GM12878 (cell line): ENCODE results near the gene PDZRN3. TPM values are rescaled to one million over a fixed set of nuclear protein-coding genes. Genes with fewer than 3 reads are reported as not detected.

Experiments used
- ATAC-seq: fragments of 200-7000 bp; cut with Tn5 transposase; 3 replicates; pipeline ENCODE4 v1.9.1; 2020; ENCODE audit warnings: mild to moderate bottlenecking, moderate library complexity
- BruUV-seq: library from RNA; stranded (reverse); fragments of 400-500 nt; replicated peaks from 2 replicates; lab custom pipeline; 2021; lab: Mats Ljungman, UMichigan
- CTCF ChIA-PET: fragments of 300-600 bp; sonication (Branson Sonifier 250); formaldehyde crosslinking; extraction: SDS; loops from one replicate; lab custom pipeline; 2021; ENCODE audit warnings: inconsistent platforms; lab: Yijun Ruan, JAX
- POLR2A ChIA-PET: fragments of 350-600 bp; formaldehyde crosslinking; extraction: SDS; loops from one replicate; lab custom pipeline; 2021; ENCODE audit warnings: inconsistent platforms; lab: Charles Lee
- RAD21 ChIA-PET: fragments of 300-600 bp; sonication (Branson Sonifier 250); formaldehyde crosslinking; loops from one replicate; lab custom pipeline; 2023; ENCODE audit warnings: antibody characterized with exemption; ENCODE audit not compliant: unreplicated experiment; lab: Charles Lee
- SMC1A ChIA-PET: fragments of 300-600 bp; sonication (Branson Sonifier 250); formaldehyde crosslinking; loops from one replicate; lab custom pipeline; 2023; ENCODE audit not compliant: unreplicated experiment, uncharacterized antibody; lab: Charles Lee
- DNase-seq: peaks from one replicate; pipeline ENCODE4 v3.0.0-alpha.2; 2011; ENCODE audit warnings: low read depth, low spot score
- FAIRE-seq: peaks from 3 replicates; lab custom pipeline; 2011; peaks lifted over from hg19 to GRCh38; lab: Jason Lieb, UNC
- H2AFZ ChIP-seq: 2 replicates; pipeline ENCODE4 v1.6.0; 2011; ENCODE audit warnings: low read depth, low read length, control low read depth; ENCODE audit not compliant: control insufficient read depth
- H3K27ac ChIP-seq: 2 replicates; pipeline ENCODE4 v1.5.1; 2011; ENCODE audit warnings: control low read depth; ENCODE audit not compliant: control insufficient read depth, insufficient read depth
- H3K27me3 ChIP-seq, 2 experiments: replicated peaks in 1 of 2; 2 replicates each; pipeline versions ENCODE4 v1.6.0 to v1.6.1; 2011; ENCODE audit warnings: low read length in 1 of 2; ENCODE audit not compliant: control insufficient read depth in 2 of 2, insufficient read depth in 2 of 2
- H3K36me3 ChIP-seq, 2 experiments: 2 replicates each; pipeline ENCODE4 v1.5.1; 2011; ENCODE audit warnings: low read length in 1 of 2; ENCODE audit not compliant: control insufficient read depth in 2 of 2, insufficient read depth in 2 of 2
- H3K4me1 ChIP-seq: 2 replicates; pipeline ENCODE4 v1.6.1; 2011; ENCODE audit warnings: mild to moderate bottlenecking, low read length, moderate library complexity, mixed read lengths; ENCODE audit not compliant: control insufficient read depth, insufficient read depth
- H3K4me2 ChIP-seq: 2 replicates; pipeline ENCODE4 v1.6.0; 2011; ENCODE audit warnings: control low read depth; ENCODE audit not compliant: control insufficient read depth, insufficient read depth
- H3K4me3 ChIP-seq: fragments of 200-600 bp; sonication (generic); 2 replicates; pipeline ENCODE4 v1.5.1; 2016
- H3K79me2 ChIP-seq: 2 replicates; pipeline ENCODE4 v1.6.0; 2011; ENCODE audit warnings: low read length; ENCODE audit not compliant: control insufficient read depth, insufficient read depth
- H3K9ac ChIP-seq: 2 replicates; pipeline ENCODE4 v1.8.0; 2011; ENCODE audit warnings: low read length, control low read depth, mixed read lengths; ENCODE audit not compliant: control insufficient read depth, insufficient read depth
- H3K9me3 ChIP-seq: replicated peaks from 3 replicates; pipeline ENCODE4 v1.5.1; 2011; ENCODE audit warnings: mild to moderate bottlenecking, low read length; ENCODE audit not compliant: control insufficient read depth, insufficient read depth
- H4K20me1 ChIP-seq: 2 replicates; pipeline ENCODE4 v1.6.0; 2011; ENCODE audit not compliant: control insufficient read depth, insufficient read depth
- ASH2L ChIP-seq: fragments of 300-600, 200-600 bp; sonication (generic); IDR thresholded peaks from 2 replicates; pipeline ENCODE4 v1.6.1; 2017; ENCODE audit warnings: low read depth, mild to moderate bottlenecking, borderline replicate concordance
- CEBPB ChIP-seq, 2 experiments: fragments of 150-350 bp in 1 of 2; IDR thresholded peaks; 2 replicates each; pipeline ENCODE4 v1.6.1; 2012 to 2014; ENCODE audit warnings: low read depth in 2 of 2, low read length in 2 of 2, borderline replicate concordance in 1 of 2, inconsistent platforms in 1 of 2
- ESRRA ChIP-seq: IDR thresholded peaks from 2 replicates; pipeline ENCODE4 v1.6.1; 2012; ENCODE audit warnings: mild to moderate bottlenecking, low read length, improper control_type of control experiment
- SIN3A ChIP-seq: IDR thresholded peaks from 2 replicates; pipeline ENCODE4 v1.6.1; 2012; ENCODE audit warnings: low read depth, low read length, improper control_type of control experiment
- SPI1 ChIP-seq: IDR thresholded peaks from 2 replicates; pipeline ENCODE4 v1.6.1; 2011; ENCODE audit warnings: low read depth, mild to moderate bottlenecking, low read length, moderate library complexity, borderline replicate concordance; ENCODE audit not compliant: insufficient read depth
- SREBF1 ChIP-seq: IDR thresholded peaks from 2 replicates; pipeline ENCODE4 v1.6.1; 2012; ENCODE audit warnings: mild to moderate bottlenecking, low read length
- TCF3 ChIP-seq: IDR thresholded peaks from 2 replicates; pipeline ENCODE4 v1.6.1; 2012; ENCODE audit warnings: low read depth, mild to moderate bottlenecking, low read length, borderline replicate concordance; ENCODE audit not compliant: insufficient read depth
- YY1 ChIP-seq: IDR thresholded peaks from 2 replicates; pipeline ENCODE4 v1.6.1; 2011; ENCODE audit warnings: low read depth, mild to moderate bottlenecking, low read length
- ZNF217 ChIP-seq: fragments of 450-650 bp; IDR thresholded peaks from 2 replicates; pipeline ENCODE4 v1.6.1; 2017; ENCODE audit warnings: antibody characterized with exemption, mild to moderate bottlenecking
- ZNF24 ChIP-seq: fragments of 450-650 bp; IDR thresholded peaks from 2 replicates; pipeline ENCODE4 v1.6.1; 2017; ENCODE audit warnings: antibody characterized with exemption, mild to moderate bottlenecking
- ZNF622 ChIP-seq: fragments of 450-650 bp; IDR thresholded peaks from 2 replicates; pipeline ENCODE4 v1.6.1; 2017; ENCODE audit warnings: mild to moderate bottlenecking, inconsistent platforms
- WGBS: methylation state at CpG from one replicate; pipeline ENCODE4 v1.1.6; 2016; ENCODE audit warnings: low lambda C conversion rate; ENCODE audit not compliant: insufficient replicate concordance, insufficient coverage; ENCODE audit errors: missing lambda C conversion rate; 5-methylcytosine and 5-hydroxymethylcytosine counted together
- in situ Hi-C: fragments of 300-500 bp; cut with MboI; formaldehyde crosslinking; loops from 9 replicates; pipeline ENCODE4 v1.14.3; 2018; ENCODE audit warnings: mixed read lengths
- intact Hi-C: fragments of 100-400 bp; cut with micrococcal nuclease; formaldehyde crosslinking; loops from one replicate; pipeline ENCODE4 v1.14.2; 2022; ENCODE audit not compliant: unreplicated experiment
- polyA plus RNA-seq, 11 experiments: library from polyadenylated mRNA; depleted of rRNA in 4 of 11; unstranded in 6 of 11; stranded (reverse) in 5 of 11; fragments of >200 nt; fragmentation: Nextera tagmentation in 4 of 11; fragmentation: Illumina TruSeq in 1 of 11; extraction: Ambion mirVana in 4 of 11; extraction: Trizol in 1 of 11; gene quantifications; 1 replicate in 1 of 11; 2 replicates in 10 of 11; pipeline versions ENCODE4 v1.2.1 to v1.2.3, GENCODE V29; 2011 to 2016; ENCODE audit warnings: inconsistent platforms in 2 of 11, missing spikeins in 2 of 11, low read depth in 1 of 11
- total RNA-seq, 4 experiments: library from RNA; depleted of rRNA in 3 of 4; stranded (reverse); fragments of >200 nt in 3 of 4; fragmentation: Illumina TruSeq in 1 of 4; extraction: Trizol in 1 of 4; gene quantifications; 2 replicates each; pipeline versions ENCODE4 v1.2.1 to v1.2.3, GENCODE V29; 2013 to 2021
- TF ChIP-seq, protein P1 (sequence below): fragments of 150-350 bp; IDR thresholded peaks from 2 replicates; pipeline ENCODE4 v1.6.1; 2016; ENCODE audit warnings: low read depth, low read length
- TF ChIP-seq, protein P2 (sequence below): fragments of 450-650 bp; IDR thresholded peaks from 2 replicates; pipeline ENCODE4 v1.6.1; 2017; ENCODE audit warnings: low read depth, mild to moderate bottlenecking, moderate library complexity
- TF ChIP-seq, protein P3 (sequence below): fragments of 450-650 bp; formaldehyde crosslinking; IDR thresholded peaks from 2 replicates; pipeline ENCODE4 v1.5.0; 2022; ENCODE audit warnings: mild to moderate bottlenecking, missing genetic modification characterization
- TF ChIP-seq, protein P4 (sequence below): fragments of 150-350 bp; IDR thresholded peaks from 2 replicates; pipeline ENCODE4 v1.6.1; 2014; ENCODE audit warnings: mild to moderate bottlenecking, low read depth, low read length

The PDZRN3 gene
- total and polyA plus RNA-seq, 10 of the 15 experiments (the other 5 are each of a cell fraction or from before 2014, with no cell fraction given) = 0.07 to 0.37 (median 0.12) TPM; not detected in 6

DNA sequence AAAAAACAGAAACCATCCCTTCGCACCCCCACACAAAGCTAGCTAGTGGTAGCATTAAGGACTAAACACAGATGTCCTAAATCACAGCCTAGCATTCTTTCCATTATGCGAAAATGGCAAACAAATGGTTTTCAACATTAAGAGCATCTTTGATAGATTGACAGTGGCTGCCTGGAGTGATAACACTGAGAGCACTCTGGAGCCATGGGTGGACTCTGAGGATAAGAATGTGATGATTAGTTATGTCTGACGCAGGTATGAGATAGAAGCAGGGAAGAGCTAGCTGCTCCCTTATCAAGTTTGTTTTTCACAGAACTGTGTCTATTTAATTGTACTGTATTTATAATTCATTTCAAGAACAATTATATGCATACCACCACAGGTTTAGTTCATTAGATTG lies 142.9 kb downstream of the PDZRN3 start:
- Histone ChIP-seq H3K4me3 (no peak overlapping the region), H3K79me2 (no peaks in the 10 kb centered on the region), H3K9ac (no peak overlapping the region), H3K27me3 (no peaks in the 10 kb centered on the region), H3K27ac (no peak overlapping the region), H3K36me3 (no peaks in the 10 kb centered on the region), H3K9me3 (peaks cover 4% of the 10 kb centered on the region; the same call in 2 of the 3 replicates), H3K4me2 (no peak overlapping the region), H4K20me1 (no peaks in the 10 kb centered on the region), H2AFZ (no peak overlapping the region), H3K4me1 (peaks cover 17% of the 10 kb centered on the region)
- 89% methylated on average over 3 of the region's 3 CpGs for WGBS
- in situ Hi-C loops = no loop called here
- BruUV-seq = no TSS peak
- TF ChIP-seq, protein P1, sequence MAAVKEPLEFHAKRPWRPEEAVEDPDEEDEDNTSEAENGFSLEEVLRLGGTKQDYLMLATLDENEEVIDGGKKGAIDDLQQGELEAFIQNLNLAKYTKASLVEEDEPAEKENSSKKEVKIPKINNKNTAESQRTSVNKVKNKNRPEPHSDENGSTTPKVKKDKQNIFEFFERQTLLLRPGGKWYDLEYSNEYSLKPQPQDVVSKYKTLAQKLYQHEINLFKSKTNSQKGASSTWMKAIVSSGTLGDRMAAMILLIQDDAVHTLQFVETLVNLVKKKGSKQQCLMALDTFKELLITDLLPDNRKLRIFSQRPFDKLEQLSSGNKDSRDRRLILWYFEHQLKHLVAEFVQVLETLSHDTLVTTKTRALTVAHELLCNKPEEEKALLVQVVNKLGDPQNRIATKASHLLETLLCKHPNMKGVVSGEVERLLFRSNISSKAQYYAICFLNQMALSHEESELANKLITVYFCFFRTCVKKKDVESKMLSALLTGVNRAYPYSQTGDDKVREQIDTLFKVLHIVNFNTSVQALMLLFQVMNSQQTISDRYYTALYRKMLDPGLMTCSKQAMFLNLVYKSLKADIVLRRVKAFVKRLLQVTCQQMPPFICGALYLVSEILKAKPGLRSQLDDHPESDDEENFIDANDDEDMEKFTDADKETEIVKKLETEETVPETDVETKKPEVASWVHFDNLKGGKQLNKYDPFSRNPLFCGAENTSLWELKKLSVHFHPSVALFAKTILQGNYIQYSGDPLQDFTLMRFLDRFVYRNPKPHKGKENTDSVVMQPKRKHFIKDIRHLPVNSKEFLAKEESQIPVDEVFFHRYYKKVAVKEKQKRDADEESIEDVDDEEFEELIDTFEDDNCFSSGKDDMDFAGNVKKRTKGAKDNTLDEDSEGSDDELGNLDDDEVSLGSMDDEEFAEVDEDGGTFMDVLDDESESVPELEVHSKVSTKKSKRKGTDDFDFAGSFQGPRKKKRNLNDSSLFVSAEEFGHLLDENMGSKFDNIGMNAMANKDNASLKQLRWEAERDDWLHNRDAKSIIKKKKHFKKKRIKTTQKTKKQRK = no peak
- TF ChIP-seq ASH2L (no peak), SPI1 (no peak), ZNF622 (no peak), ZNF24 (no peak), ESRRA (no peak), CEBPB (IDR thresholded peaks at IDR 0.05; ENCODE audit: borderline replicate concordance in 1 of 2, low read depth in 2 of 2, low read length in 2 of 2) (no peak), YY1 (no peak), ZNF217 (no peak), SREBF1 (no peak), TCF3 (no peak), SIN3A (no peak)
- TF ChIP-seq, protein P2, sequence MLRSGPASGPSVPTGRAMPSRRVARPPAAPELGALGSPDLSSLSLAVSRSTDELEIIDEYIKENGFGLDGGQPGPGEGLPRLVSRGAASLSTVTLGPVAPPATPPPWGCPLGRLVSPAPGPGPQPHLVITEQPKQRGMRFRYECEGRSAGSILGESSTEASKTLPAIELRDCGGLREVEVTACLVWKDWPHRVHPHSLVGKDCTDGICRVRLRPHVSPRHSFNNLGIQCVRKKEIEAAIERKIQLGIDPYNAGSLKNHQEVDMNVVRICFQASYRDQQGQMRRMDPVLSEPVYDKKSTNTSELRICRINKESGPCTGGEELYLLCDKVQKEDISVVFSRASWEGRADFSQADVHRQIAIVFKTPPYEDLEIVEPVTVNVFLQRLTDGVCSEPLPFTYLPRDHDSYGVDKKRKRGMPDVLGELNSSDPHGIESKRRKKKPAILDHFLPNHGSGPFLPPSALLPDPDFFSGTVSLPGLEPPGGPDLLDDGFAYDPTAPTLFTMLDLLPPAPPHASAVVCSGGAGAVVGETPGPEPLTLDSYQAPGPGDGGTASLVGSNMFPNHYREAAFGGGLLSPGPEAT = no peak
- TF ChIP-seq, protein P3, sequence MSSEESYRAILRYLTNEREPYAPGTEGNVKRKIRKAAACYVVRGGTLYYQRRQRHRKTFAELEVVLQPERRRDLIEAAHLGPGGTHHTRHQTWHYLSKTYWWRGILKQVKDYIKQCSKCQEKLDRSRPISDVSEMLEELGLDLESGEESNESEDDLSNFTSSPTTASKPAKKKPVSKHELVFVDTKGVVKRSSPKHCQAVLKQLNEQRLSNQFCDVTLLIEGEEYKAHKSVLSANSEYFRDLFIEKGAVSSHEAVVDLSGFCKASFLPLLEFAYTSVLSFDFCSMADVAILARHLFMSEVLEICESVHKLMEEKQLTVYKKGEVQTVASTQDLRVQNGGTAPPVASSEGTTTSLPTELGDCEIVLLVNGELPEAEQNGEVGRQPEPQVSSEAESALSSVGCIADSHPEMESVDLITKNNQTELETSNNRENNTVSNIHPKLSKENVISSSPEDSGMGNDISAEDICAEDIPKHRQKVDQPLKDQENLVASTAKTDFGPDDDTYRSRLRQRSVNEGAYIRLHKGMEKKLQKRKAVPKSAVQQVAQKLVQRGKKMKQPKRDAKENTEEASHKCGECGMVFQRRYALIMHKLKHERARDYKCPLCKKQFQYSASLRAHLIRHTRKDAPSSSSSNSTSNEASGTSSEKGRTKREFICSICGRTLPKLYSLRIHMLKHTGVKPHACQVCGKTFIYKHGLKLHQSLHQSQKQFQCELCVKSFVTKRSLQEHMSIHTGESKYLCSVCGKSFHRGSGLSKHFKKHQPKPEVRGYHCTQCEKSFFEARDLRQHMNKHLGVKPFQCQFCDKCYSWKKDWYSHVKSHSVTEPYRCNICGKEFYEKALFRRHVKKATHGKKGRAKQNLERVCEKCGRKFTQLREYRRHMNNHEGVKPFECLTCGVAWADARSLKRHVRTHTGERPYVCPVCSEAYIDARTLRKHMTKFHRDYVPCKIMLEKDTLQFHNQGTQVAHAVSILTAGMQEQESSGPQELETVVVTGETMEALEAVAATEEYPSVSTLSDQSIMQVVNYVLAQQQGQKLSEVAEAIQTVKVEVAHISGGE (CRISPR knock-in tag) = no peak
- TF ChIP-seq, protein P4, sequence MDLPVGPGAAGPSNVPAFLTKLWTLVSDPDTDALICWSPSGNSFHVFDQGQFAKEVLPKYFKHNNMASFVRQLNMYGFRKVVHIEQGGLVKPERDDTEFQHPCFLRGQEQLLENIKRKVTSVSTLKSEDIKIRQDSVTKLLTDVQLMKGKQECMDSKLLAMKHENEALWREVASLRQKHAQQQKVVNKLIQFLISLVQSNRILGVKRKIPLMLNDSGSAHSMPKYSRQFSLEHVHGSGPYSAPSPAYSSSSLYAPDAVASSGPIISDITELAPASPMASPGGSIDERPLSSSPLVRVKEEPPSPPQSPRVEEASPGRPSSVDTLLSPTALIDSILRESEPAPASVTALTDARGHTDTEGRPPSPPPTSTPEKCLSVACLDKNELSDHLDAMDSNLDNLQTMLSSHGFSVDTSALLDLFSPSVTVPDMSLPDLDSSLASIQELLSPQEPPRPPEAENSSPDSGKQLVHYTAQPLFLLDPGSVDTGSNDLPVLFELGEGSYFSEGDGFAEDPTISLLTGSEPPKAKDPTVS = no peak
- no peak for FAIRE-seq
- DNase-seq = no peak
- intact Hi-C loops = no loop called here
- ChIA-PET POLR2A (no interaction called here), RAD21 (no interaction called here), SMC1A (no interaction called here), CTCF (no interaction called here)
- no peak for ATAC-seq
